ENCODE measurements around the gene MEG3. TPM values are rescaled to one million over a fixed set of nuclear protein-coding genes. Genes with fewer than 3 reads are reported as not detected.

The MEG3 gene
- total RNA-seq, 4 donors from 2014 or later = 8.2 to 18.2 (median 10.0) TPM

GRCh38 chr14:100851586-100851916 lies 25.6 kb downstream of the MEG3 start:
- WGBS, 2 donors = 82 to 84% methylated on average over 13 of the region's 13 CpGs
- intact Hi-C loops (cut with DNase I; ENCODE audit: low total_unique reads) = no loop called here
- H3K4me3 ChIP-seq (ENCODE audit: low read depth, poor library complexity, severe bottlenecking) = no peak overlapping the region
- DNase-seq (ENCODE audit: low spot score in 2 of 2) = no peak
- TF ChIP-seq CTCF (IDR thresholded peaks at IDR 0.05) = no peak
- TF ChIP-seq POLR2A (IDR thresholded peaks at IDR 0.05) = no peak

- WGBS, 2 donors = 69 to 82% methylated on average over 14 of the region's 14 CpGs
- TF ChIP-seq CTCF (IDR thresholded peaks at IDR 0.05) (no peak), POLR2A (IDR thresholded peaks at IDR 0.05) (no peak)
- H3K4me3 ChIP-seq (ENCODE audit: low read depth, poor library complexity, severe bottlenecking) = no peak overlapping the region
- no peak for DNase-seq (ENCODE audit: low spot score in 2 of 2)
- intact Hi-C loops (cut with DNase I; ENCODE audit: low total_unique reads) = no loop called here
These were observed 26.2 kb downstream of the MEG3 start for GRCh38 chr14:100851946-100852620.

GRCh38 chr14:100854435-100854834 lies 28.5 kb downstream of the MEG3 start:
- intact Hi-C loops (cut with DNase I; ENCODE audit: low total_unique reads) = no loop called here
- no peak for DNase-seq (ENCODE audit: low spot score in 2 of 2)
- H3K4me3 ChIP-seq (ENCODE audit: low read depth, poor library complexity, severe bottlenecking) = no peak overlapping the region
- TF ChIP-seq CTCF (IDR thresholded peaks at IDR 0.05) (no peak), POLR2A (IDR thresholded peaks at IDR 0.05) (no peak)
- 91 to 98% methylated on average over 5 of the region's 5 CpGs for WGBS, 2 donors

GRCh38 chr14:100855256-100855930 lies 29.5 kb downstream of the MEG3 start:
- intact Hi-C loops (cut with DNase I; ENCODE audit: low total_unique reads) = loop anchor here (5.0 kb wide), 1 partner anchor 267 kb away; no protein-coding TSS in a partner anchor
- no peak overlapping the region for H3K4me3 ChIP-seq (ENCODE audit: low read depth, poor library complexity, severe bottlenecking)
- DNase-seq (ENCODE audit: low spot score in 2 of 2) = no peak
- WGBS, 2 donors = 79 to 80% methylated on average over 18 of the region's 18 CpGs
- TF ChIP-seq CTCF (IDR thresholded peaks at IDR 0.05) (no peak), POLR2A (IDR thresholded peaks at IDR 0.05) (no peak)

- no peak overlapping the region for H3K4me3 ChIP-seq (ENCODE audit: low read depth, poor library complexity, severe bottlenecking)
- 83 to 86% methylated on average over 20 of the region's 20 CpGs for WGBS, 2 donors
- no peak for DNase-seq (ENCODE audit: low spot score in 2 of 2)
- TF ChIP-seq POLR2A (IDR thresholded peaks at IDR 0.05) = no peak
- no peak for TF ChIP-seq CTCF (IDR thresholded peaks at IDR 0.05)
- intact Hi-C loops (cut with DNase I; ENCODE audit: low total_unique reads) = loop anchor here (5.0 kb wide), 1 partner anchor 266 kb away; no protein-coding TSS in a partner anchor
These were observed 30.4 kb downstream of the MEG3 start for GRCh38 chr14:100856056-100856950.

Measured in lower leg skin (tissue), 4 donors.